GM12878 (cell line): ENCODE measurements around the gene DTNA. TPM values are rescaled to one million over a fixed set of nuclear protein-coding genes. Genes with fewer than 3 reads are reported as not detected.

Experiments
- ATAC-seq: fragments of 200-7000 bp; cut with Tn5 transposase; 3 replicates; pipeline ENCODE4 v1.9.1; 2020; ENCODE audit warnings: mild to moderate bottlenecking, moderate library complexity
- BruUV-seq: library from RNA; stranded (reverse); fragments of 400-500 nt; replicated peaks from 2 replicates; lab custom pipeline; 2021; lab: Mats Ljungman, UMichigan
- CTCF ChIA-PET: fragments of 300-600 bp; sonication (Branson Sonifier 250); formaldehyde crosslinking; extraction: SDS; loops from one replicate; lab custom pipeline; 2021; ENCODE audit warnings: inconsistent platforms; lab: Yijun Ruan, JAX
- POLR2A ChIA-PET: fragments of 350-600 bp; formaldehyde crosslinking; extraction: SDS; loops from one replicate; lab custom pipeline; 2021; ENCODE audit warnings: inconsistent platforms; lab: Charles Lee
- RAD21 ChIA-PET: fragments of 300-600 bp; sonication (Branson Sonifier 250); formaldehyde crosslinking; loops from one replicate; lab custom pipeline; 2023; ENCODE audit warnings: antibody characterized with exemption; ENCODE audit not compliant: unreplicated experiment; lab: Charles Lee
- SMC1A ChIA-PET: fragments of 300-600 bp; sonication (Branson Sonifier 250); formaldehyde crosslinking; loops from one replicate; lab custom pipeline; 2023; ENCODE audit not compliant: unreplicated experiment, uncharacterized antibody; lab: Charles Lee
- DNase-seq: peaks from one replicate; pipeline ENCODE4 v3.0.0-alpha.2; 2011; ENCODE audit warnings: low read depth, low spot score
- FAIRE-seq: peaks from 3 replicates; lab custom pipeline; 2011; peaks lifted over from hg19 to GRCh38; lab: Jason Lieb, UNC
- H2AFZ ChIP-seq: 2 replicates; pipeline ENCODE4 v1.6.0; 2011; ENCODE audit warnings: low read depth, low read length, control low read depth; ENCODE audit not compliant: control insufficient read depth
- H3K27ac ChIP-seq: 2 replicates; pipeline ENCODE4 v1.5.1; 2011; ENCODE audit warnings: control low read depth; ENCODE audit not compliant: control insufficient read depth, insufficient read depth
- H3K27me3 ChIP-seq, 2 experiments: replicated peaks in 1 of 2; 2 replicates each; pipeline versions ENCODE4 v1.6.0 to v1.6.1; 2011; ENCODE audit warnings: low read length in 1 of 2; ENCODE audit not compliant: control insufficient read depth in 2 of 2, insufficient read depth in 2 of 2
- H3K36me3 ChIP-seq, 2 experiments: 2 replicates each; pipeline ENCODE4 v1.5.1; 2011; ENCODE audit warnings: low read length in 1 of 2; ENCODE audit not compliant: control insufficient read depth in 2 of 2, insufficient read depth in 2 of 2
- H3K4me1 ChIP-seq: 2 replicates; pipeline ENCODE4 v1.6.1; 2011; ENCODE audit warnings: mild to moderate bottlenecking, low read length, moderate library complexity, mixed read lengths; ENCODE audit not compliant: control insufficient read depth, insufficient read depth
- H3K4me2 ChIP-seq: 2 replicates; pipeline ENCODE4 v1.6.0; 2011; ENCODE audit warnings: control low read depth; ENCODE audit not compliant: control insufficient read depth, insufficient read depth
- H3K4me3 ChIP-seq: fragments of 200-600 bp; sonication (generic); 2 replicates; pipeline ENCODE4 v1.5.1; 2016
- H3K79me2 ChIP-seq: 2 replicates; pipeline ENCODE4 v1.6.0; 2011; ENCODE audit warnings: low read length; ENCODE audit not compliant: control insufficient read depth, insufficient read depth
- H3K9ac ChIP-seq: 2 replicates; pipeline ENCODE4 v1.8.0; 2011; ENCODE audit warnings: low read length, control low read depth, mixed read lengths; ENCODE audit not compliant: control insufficient read depth, insufficient read depth
- H3K9me3 ChIP-seq: replicated peaks from 3 replicates; pipeline ENCODE4 v1.5.1; 2011; ENCODE audit warnings: mild to moderate bottlenecking, low read length; ENCODE audit not compliant: control insufficient read depth, insufficient read depth
- H4K20me1 ChIP-seq: 2 replicates; pipeline ENCODE4 v1.6.0; 2011; ENCODE audit not compliant: control insufficient read depth, insufficient read depth
- CEBPZ ChIP-seq: fragments of 150-350 bp; IDR thresholded peaks from 2 replicates; pipeline ENCODE4 v1.6.1; 2016; ENCODE audit warnings: low read depth, low read length
- EGR1 ChIP-seq, 2 experiments: IDR thresholded peaks; 1 replicate in 1 of 2; 2 replicates in 1 of 2; pipeline ENCODE4 v1.6.1; 2011 to 2012; ENCODE audit warnings: low read depth in 2 of 2, low read length in 2 of 2, borderline replicate concordance in 1 of 2, mild to moderate bottlenecking in 1 of 2, moderate library complexity in 1 of 2
- NFXL1 ChIP-seq: fragments of 450-650 bp; IDR thresholded peaks from 2 replicates; pipeline ENCODE4 v1.6.1; 2017; ENCODE audit warnings: antibody characterized with exemption, mild to moderate bottlenecking, borderline replicate concordance
- YBX1 ChIP-seq: fragments of 450-650 bp; IDR thresholded peaks from 2 replicates; pipeline ENCODE4 v1.6.1; 2016; ENCODE audit warnings: antibody characterized with exemption
- WGBS: methylation state at CpG from one replicate; pipeline ENCODE4 v1.1.6; 2016; ENCODE audit warnings: low lambda C conversion rate; ENCODE audit not compliant: insufficient replicate concordance, insufficient coverage; ENCODE audit errors: missing lambda C conversion rate; 5-methylcytosine and 5-hydroxymethylcytosine counted together
- in situ Hi-C: fragments of 300-500 bp; cut with MboI; formaldehyde crosslinking; loops from 9 replicates; pipeline ENCODE4 v1.14.3; 2018; ENCODE audit warnings: mixed read lengths
- intact Hi-C: fragments of 100-400 bp; cut with micrococcal nuclease; formaldehyde crosslinking; loops from one replicate; pipeline ENCODE4 v1.14.2; 2022; ENCODE audit not compliant: unreplicated experiment
- polyA plus RNA-seq, 11 experiments: library from polyadenylated mRNA; depleted of rRNA in 4 of 11; unstranded in 6 of 11; stranded (reverse) in 5 of 11; fragments of >200 nt; fragmentation: Nextera tagmentation in 4 of 11; fragmentation: Illumina TruSeq in 1 of 11; extraction: Ambion mirVana in 4 of 11; extraction: Trizol in 1 of 11; gene quantifications; 1 replicate in 1 of 11; 2 replicates in 10 of 11; pipeline versions ENCODE4 v1.2.1 to v1.2.3, GENCODE V29; 2011 to 2016; ENCODE audit warnings: inconsistent platforms in 2 of 11, missing spikeins in 2 of 11, low read depth in 1 of 11
- total RNA-seq, 4 experiments: library from RNA; depleted of rRNA in 3 of 4; stranded (reverse); fragments of >200 nt in 3 of 4; fragmentation: Illumina TruSeq in 1 of 4; extraction: Trizol in 1 of 4; gene quantifications; 2 replicates each; pipeline versions ENCODE4 v1.2.1 to v1.2.3, GENCODE V29; 2013 to 2021
- TF ChIP-seq, protein P1 (sequence below): fragments of 450-650 bp; IDR thresholded peaks from 2 replicates; pipeline ENCODE4 v1.6.1; 2016; ENCODE audit warnings: mild to moderate bottlenecking, moderate library complexity, borderline replicate concordance

The DTNA gene
- total and polyA plus RNA-seq, 10 of the 15 experiments (the other 5 are each of a cell fraction or from before 2014, with no cell fraction given) = 0.26 to 8.6 (median 0.53) TPM

- Histone ChIP-seq H3K79me2 (no peaks in the 10 kb centered on the region), H3K9me3 (no peaks in the 10 kb centered on the region), H3K36me3 (no peaks in the 10 kb centered on the region), H3K4me1 (no peaks in the 10 kb centered on the region), H3K27me3 (no peaks in the 10 kb centered on the region), H3K9ac (no peak overlapping the region), H3K4me3 (no peak overlapping the region), H4K20me1 (no peaks in the 10 kb centered on the region), H2AFZ (no peak overlapping the region), H3K4me2 (no peak overlapping the region), H3K27ac (no peak overlapping the region)
- POLR2A ChIA-PET = no interaction called here
- in situ Hi-C loops (no loop called here), intact Hi-C loops (no loop called here)
- RAD21 ChIA-PET = no interaction called here
- WGBS = 0% methylated on average over 1 of the region's 1 CpG
- TF ChIP-seq CEBPZ (no peak), NFXL1 (no peak), EGR1 (IDR thresholded peaks at IDR 0.05; ENCODE audit: borderline replicate concordance in 1 of 2, low read depth in 2 of 2, low read length in 2 of 2) (no peak), YBX1 (no peak)
- TF ChIP-seq, protein P1, sequence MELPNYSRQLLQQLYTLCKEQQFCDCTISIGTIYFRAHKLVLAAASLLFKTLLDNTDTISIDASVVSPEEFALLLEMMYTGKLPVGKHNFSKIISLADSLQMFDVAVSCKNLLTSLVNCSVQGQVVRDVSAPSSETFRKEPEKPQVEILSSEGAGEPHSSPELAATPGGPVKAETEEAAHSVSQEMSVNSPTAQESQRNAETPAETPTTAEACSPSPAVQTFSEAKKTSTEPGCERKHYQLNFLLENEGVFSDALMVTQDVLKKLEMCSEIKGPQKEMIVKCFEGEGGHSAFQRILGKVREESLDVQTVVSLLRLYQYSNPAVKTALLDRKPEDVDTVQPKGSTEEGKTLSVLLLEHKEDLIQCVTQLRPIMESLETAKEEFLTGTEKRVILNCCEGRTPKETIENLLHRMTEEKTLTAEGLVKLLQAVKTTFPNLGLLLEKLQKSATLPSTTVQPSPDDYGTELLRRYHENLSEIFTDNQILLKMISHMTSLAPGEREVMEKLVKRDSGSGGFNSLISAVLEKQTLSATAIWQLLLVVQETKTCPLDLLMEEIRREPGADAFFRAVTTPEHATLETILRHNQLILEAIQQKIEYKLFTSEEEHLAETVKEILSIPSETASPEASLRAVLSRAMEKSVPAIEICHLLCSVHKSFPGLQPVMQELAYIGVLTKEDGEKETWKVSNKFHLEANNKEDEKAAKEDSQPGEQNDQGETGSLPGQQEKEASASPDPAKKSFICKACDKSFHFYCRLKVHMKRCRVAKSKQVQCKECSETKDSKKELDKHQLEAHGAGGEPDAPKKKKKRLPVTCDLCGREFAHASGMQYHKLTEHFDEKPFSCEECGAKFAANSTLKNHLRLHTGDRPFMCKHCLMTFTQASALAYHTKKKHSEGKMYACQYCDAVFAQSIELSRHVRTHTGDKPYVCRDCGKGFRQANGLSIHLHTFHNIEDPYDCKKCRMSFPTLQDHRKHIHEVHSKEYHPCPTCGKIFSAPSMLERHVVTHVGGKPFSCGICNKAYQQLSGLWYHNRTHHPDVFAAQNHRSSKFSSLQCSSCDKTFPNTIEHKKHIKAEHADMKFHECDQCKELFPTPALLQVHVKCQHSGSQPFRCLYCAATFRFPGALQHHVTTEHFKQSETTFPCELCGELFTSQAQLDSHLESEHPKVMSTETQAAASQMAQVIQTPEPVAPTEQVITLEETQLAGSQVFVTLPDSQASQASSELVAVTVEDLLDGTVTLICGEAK = no peak
- BruUV-seq = no TSS peak
- DNase-seq (no peak), FAIRE-seq (no peak), ATAC-seq (no peak)
- CTCF ChIA-PET = no interaction called here
- SMC1A ChIA-PET = no interaction called here
Measured at GRCh38 chr18:34718610-34719009, 8.5 kb downstream of the DTNA start.
